Measurements from ENCODE around the gene MALRD1.

DNA sequence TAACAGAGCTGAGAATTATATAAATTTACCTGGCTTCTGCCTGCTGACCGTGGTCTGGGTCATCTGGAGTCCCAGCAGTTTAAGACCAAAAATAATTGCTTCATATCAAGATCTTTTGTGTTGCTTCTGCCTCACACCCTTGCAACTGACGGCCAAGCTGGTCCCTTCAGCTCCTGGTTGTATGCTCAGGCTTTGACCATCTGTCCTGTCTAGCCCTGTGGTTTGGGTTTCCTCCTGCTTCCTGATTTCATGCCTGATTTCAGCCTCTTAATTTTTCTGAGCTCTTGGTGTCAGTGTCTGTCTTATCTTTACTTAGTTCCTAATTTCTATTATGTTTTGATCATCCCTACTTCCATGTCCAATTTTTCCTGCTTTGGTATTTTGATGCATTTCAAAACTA, 679.8 kb downstream of the MALRD1 start:
- TF ChIP-seq, protein P1, sequence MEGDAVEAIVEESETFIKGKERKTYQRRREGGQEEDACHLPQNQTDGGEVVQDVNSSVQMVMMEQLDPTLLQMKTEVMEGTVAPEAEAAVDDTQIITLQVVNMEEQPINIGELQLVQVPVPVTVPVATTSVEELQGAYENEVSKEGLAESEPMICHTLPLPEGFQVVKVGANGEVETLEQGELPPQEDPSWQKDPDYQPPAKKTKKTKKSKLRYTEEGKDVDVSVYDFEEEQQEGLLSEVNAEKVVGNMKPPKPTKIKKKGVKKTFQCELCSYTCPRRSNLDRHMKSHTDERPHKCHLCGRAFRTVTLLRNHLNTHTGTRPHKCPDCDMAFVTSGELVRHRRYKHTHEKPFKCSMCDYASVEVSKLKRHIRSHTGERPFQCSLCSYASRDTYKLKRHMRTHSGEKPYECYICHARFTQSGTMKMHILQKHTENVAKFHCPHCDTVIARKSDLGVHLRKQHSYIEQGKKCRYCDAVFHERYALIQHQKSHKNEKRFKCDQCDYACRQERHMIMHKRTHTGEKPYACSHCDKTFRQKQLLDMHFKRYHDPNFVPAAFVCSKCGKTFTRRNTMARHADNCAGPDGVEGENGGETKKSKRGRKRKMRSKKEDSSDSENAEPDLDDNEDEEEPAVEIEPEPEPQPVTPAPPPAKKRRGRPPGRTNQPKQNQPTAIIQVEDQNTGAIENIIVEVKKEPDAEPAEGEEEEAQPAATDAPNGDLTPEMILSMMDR (conservative IDR thresholded peaks at IDR 0.05 in 1 of 2, IDR thresholded peaks at IDR 0.05 in 1 of 2; ENCODE audit: low read depth in 1 of 2, low read length in 2 of 2), result no peak
- TF ChIP-seq EZH2 (IDR thresholded peaks at IDR 0.05; ENCODE audit: low read length, missing control alignments), result no peak

Data from fibroblast of lung (primary cell).